B cell (primary cell): ENCODE data around the gene OGDH.

Experiments used
- CTCF ChIP-seq: fragments of 200-600 bp; IDR thresholded peaks from one replicate; pipeline ENCODE4 v1.8.0; 2022; ENCODE audit warnings: antibody characterized with exemption, mild to moderate bottlenecking
- EZH2 ChIP-seq: IDR thresholded peaks from 2 replicates; pipeline ENCODE4 v1.6.1; 2012; ENCODE audit warnings: borderline replicate concordance, low read depth, mild to moderate bottlenecking, moderate library complexity, low read length; ENCODE audit not compliant: insufficient read depth, poor library complexity, severe bottlenecking

GRCh38 chr7:44634839-44635591, 28.6 kb downstream of the OGDH start:
- TF ChIP-seq CTCF (no peak), EZH2 (no peak)
